A549 (cell line): Measurements from ENCODE around the gene COPS6.

Experiments used
- BHLHE40 ChIP-seq: IDR thresholded peaks from 2 replicates; pipeline ENCODE4 v1.6.1; 2012; ENCODE audit warnings: low read depth, low read length, inconsistent platforms
- CTCF ChIP-seq: fragments of >200 bp; sonication (Bioruptor Twin); formaldehyde crosslinking; IDR thresholded peaks from 3 replicates; pipeline ENCODE4 v1.5.1; 2016
- E2F6 ChIP-seq: IDR thresholded peaks from 2 replicates; pipeline ENCODE4 v1.6.1; 2012; ENCODE audit warnings: low read depth, borderline replicate concordance
- EP300 ChIP-seq, 2 experiments: fragments of >200 bp; sonication (Bioruptor Twin); formaldehyde crosslinking; IDR thresholded peaks; 2 replicates in 1 of 2; 3 replicates in 1 of 2; pipeline ENCODE4 v1.6.1; 2016 to 2017
- MAFK ChIP-seq: fragments of 450-650 bp; IDR thresholded peaks from 2 replicates; pipeline ENCODE4 v1.6.1; 2014; ENCODE audit not compliant: partially characterized antibody
- MAX ChIP-seq: IDR thresholded peaks from 2 replicates; pipeline ENCODE4 v1.6.1; 2012
- PHF8 ChIP-seq: fragments of 200-600 bp; sonication (generic); IDR thresholded peaks from 2 replicates; pipeline ENCODE4 v1.6.1; 2016; ENCODE audit warnings: low read depth, mild to moderate bottlenecking, antibody characterized with exemption, moderate library complexity, borderline replicate concordance
- POLR2A ChIP-seq: IDR thresholded peaks from 2 replicates; pipeline ENCODE4 v1.6.1; 2012; ENCODE audit warnings: mild to moderate bottlenecking, low read length
- POLR2AphosphoS2 ChIP-seq: conservative IDR thresholded peaks from 2 replicates; pipeline ENCODE4 v1.6.1; 2012; ENCODE audit warnings: low read length, improper control_type of control experiment, inconsistent platforms
- RAD21 ChIP-seq, 2 experiments: fragments of >200 bp in 1 of 2; sonication (Bioruptor Twin) in 1 of 2; formaldehyde crosslinking in 1 of 2; IDR thresholded peaks in 1 of 2; conservative IDR thresholded peaks in 1 of 2; 2 replicates in 1 of 2; 3 replicates in 1 of 2; pipeline ENCODE4 v1.6.1; 2012 to 2018; ENCODE audit warnings: inconsistent platforms in 1 of 2
- SMC3 ChIP-seq: fragments of >200 bp; sonication (Bioruptor Twin); formaldehyde crosslinking; IDR thresholded peaks from 3 replicates; pipeline ENCODE4 v1.6.1; 2018; ENCODE audit warnings: inconsistent platforms

GRCh38 chr7:100102950-100103840 is 14.4 kb downstream of the COPS6 start:
- TF ChIP-seq PHF8: no peak
- no peak for TF ChIP-seq CTCF
- TF ChIP-seq SMC3: no peak
- TF ChIP-seq E2F6: no peak
- TF ChIP-seq POLR2AphosphoS2: no peak
- TF ChIP-seq MAX: no peak
- TF ChIP-seq EP300 (IDR thresholded peaks at IDR 0.05): no peak
- TF ChIP-seq MAFK: no peak
- TF ChIP-seq RAD21 (conservative IDR thresholded peaks at IDR 0.05 in 1 of 2, IDR thresholded peaks at IDR 0.05 in 1 of 2): no peak
- TF ChIP-seq POLR2A: no peak
- no peak for TF ChIP-seq BHLHE40
